Measurements from ENCODE around the gene DNAH17. TPM values are rescaled to one million over a fixed set of nuclear protein-coding genes. Genes with fewer than 3 reads are reported as not detected.

Gene DNAH17
- total RNA-seq, 1 experiment from 2014 or later = 0.23 TPM

DNA sequence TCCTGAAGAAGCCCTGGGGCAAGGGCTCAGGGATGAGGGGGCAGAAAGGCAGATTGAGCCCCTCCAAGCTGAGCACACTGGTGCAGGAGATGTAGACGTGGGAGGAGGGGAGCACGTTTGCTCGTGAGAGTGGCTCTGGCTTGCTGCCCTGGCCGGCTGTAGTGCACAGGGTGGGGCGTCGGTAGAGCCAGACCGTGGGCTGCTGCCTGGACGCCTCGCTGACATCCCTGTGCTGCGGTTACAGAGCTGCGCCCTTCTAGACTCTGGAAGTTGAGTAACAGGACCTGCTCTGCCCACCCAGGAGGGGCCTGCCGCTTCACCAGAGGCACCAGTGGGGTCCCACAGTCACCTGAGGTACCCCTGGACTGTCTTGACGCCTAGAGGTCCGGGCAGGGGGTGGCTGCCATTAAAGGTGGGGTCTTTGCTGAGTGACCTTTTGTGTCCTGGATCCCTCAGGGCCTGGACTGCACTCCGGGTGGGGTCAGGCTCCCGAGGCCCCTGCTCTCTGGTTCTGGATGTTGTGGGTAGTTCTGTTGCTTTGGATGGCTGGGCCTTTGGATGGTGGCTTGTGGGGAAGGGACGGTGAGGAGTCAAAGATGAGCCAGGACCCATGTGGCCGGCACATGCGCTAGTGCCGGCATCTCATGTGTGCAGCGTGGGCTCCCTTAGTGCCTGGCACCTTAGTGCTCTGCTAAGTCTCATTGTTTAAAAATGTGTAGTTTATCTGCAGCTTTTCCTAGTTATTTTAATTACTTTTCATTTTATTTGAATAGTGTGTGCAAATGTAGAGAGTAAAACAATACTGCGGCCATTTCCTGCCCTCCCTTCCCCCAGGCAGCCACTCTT lies 157.0 kb downstream of the DNAH17 start:
- H3K4me1 ChIP-seq = peaks cover 37% of the 10 kb centered on the region
- no peak for DNase-seq
- H3K9me3 Mint-ChIP-seq (ENCODE audit: unreplicated experiment) = no peaks in the 10 kb centered on the region
- no TSS peak for BruUV-seq (replicated peaks)
- ChIA-PET CTCF (interaction anchor here (0.6 to 2.6 kb wide), 7 partner anchors 29 to 233 kb away, joined by 3 to 57 read pairs (median 12); partner anchors contain the start of genes AFMID, SOCS3 and TK1), POLR2A (interaction anchor here (1.9 to 2.0 kb wide), 2 partner anchors 59 to 106 kb away, joined by 6 to 13 read pairs; no protein-coding TSS in a partner anchor)
- no peaks in the 10 kb centered on the region for H3K9me3 ChIP-seq
- H3K36me3 Mint-ChIP-seq (ENCODE audit: insufficient read depth, unreplicated experiment) = peaks cover 94% of the 10 kb centered on the region
- H3K27me3 Mint-ChIP-seq (ENCODE audit: insufficient read depth, unreplicated experiment) = no peaks in the 10 kb centered on the region
- peaks cover 31% of the 10 kb centered on the region for H3K4me1 Mint-ChIP-seq (ENCODE audit: low read depth, unreplicated experiment)
- peak overlapping the region; percentile 72 for H3K4me3 Mint-ChIP-seq (ENCODE audit: unreplicated experiment)
- no peak overlapping the region for H3K4me3 ChIP-seq (ENCODE audit: low read depth, low read length)
- peak overlapping the region; percentile 95 for H3K27ac Mint-ChIP-seq (ENCODE audit: unreplicated experiment)
- peaks cover 8% of the 10 kb centered on the region for H3K36me3 ChIP-seq (ENCODE audit: control insufficient read depth, insufficient read depth, low read length)
- TF ChIP-seq, protein P1, sequence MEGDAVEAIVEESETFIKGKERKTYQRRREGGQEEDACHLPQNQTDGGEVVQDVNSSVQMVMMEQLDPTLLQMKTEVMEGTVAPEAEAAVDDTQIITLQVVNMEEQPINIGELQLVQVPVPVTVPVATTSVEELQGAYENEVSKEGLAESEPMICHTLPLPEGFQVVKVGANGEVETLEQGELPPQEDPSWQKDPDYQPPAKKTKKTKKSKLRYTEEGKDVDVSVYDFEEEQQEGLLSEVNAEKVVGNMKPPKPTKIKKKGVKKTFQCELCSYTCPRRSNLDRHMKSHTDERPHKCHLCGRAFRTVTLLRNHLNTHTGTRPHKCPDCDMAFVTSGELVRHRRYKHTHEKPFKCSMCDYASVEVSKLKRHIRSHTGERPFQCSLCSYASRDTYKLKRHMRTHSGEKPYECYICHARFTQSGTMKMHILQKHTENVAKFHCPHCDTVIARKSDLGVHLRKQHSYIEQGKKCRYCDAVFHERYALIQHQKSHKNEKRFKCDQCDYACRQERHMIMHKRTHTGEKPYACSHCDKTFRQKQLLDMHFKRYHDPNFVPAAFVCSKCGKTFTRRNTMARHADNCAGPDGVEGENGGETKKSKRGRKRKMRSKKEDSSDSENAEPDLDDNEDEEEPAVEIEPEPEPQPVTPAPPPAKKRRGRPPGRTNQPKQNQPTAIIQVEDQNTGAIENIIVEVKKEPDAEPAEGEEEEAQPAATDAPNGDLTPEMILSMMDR (IDR thresholded peaks at IDR 0.05; ENCODE audit: insufficient read depth in 1 of 2, low read depth in 1 of 2, low read length in 1 of 2, severe bottlenecking in 1 of 2, unreplicated experiment in 1 of 2) = no peak
- H3K27me3 ChIP-seq (replicated peaks; ENCODE audit: control insufficient read depth, insufficient read depth, low read length) = no peaks in the 10 kb centered on the region
- intact Hi-C loops (cut with micrococcal nuclease; ENCODE audit: unreplicated experiment) = loop anchor here (5.0 kb wide), 1 partner anchor 233 kb away; the partner anchor contains the start of genes AFMID and TK1

DNA sequence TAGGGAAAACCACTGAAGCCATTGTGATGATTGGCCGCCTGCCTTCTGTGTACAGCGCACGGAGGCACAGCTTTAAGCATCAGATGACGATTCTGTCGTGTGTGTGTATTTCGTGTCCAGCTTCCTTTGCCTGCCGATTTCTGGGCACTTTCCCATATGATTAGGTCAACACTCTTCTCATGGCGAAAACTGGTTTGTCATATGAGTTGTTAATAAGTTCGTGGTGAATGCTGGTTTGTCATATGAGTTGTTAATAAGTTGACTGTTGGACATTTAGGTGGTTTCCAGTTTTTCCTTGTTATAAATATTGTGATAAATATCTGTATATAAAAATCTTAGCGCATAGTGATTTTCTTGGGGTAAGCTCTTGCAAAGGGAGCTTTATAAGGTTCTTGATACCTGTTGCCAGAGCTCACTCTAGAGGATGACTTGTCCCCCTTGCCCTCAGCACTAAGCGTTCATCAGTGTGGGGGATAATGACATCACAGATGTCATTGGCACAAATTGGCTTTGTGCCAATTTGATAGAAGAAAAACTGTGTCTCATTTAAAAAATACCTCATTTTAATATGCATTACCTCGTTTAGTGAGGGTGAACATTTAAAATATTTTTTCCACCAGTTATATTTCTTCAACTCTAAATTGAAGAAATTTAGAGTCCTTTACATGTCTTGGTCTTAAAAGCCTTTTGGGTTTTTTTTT lies 158.7 kb downstream of the DNAH17 start:
- no peaks in the 10 kb centered on the region for H3K9me3 Mint-ChIP-seq (ENCODE audit: unreplicated experiment)
- H3K4me1 ChIP-seq = peaks cover 37% of the 10 kb centered on the region
- CTCF ChIA-PET = interaction anchor here (0.6 to 0.7 kb wide), 2 partner anchors 25 to 167 kb away, joined by 3 read pairs; no protein-coding TSS in a partner anchor
- BruUV-seq (replicated peaks) = no TSS peak
- no peak overlapping the region for H3K4me3 ChIP-seq (ENCODE audit: low read depth, low read length)
- intact Hi-C loops (cut with micrococcal nuclease; ENCODE audit: unreplicated experiment) = no loop called here
- POLR2A ChIA-PET = no interaction called here
- no peak overlapping the region for H3K27ac Mint-ChIP-seq (ENCODE audit: unreplicated experiment)
- peaks cover 31% of the 10 kb centered on the region for H3K4me1 Mint-ChIP-seq (ENCODE audit: low read depth, unreplicated experiment)
- peaks cover 7% of the 10 kb centered on the region for H3K36me3 ChIP-seq (ENCODE audit: control insufficient read depth, insufficient read depth, low read length)
- peaks cover 86% of the 10 kb centered on the region for H3K36me3 Mint-ChIP-seq (ENCODE audit: insufficient read depth, unreplicated experiment)
- no peaks in the 10 kb centered on the region for H3K27me3 Mint-ChIP-seq (ENCODE audit: insufficient read depth, unreplicated experiment)
- H3K4me3 Mint-ChIP-seq (ENCODE audit: unreplicated experiment) = no peak overlapping the region
- H3K9me3 ChIP-seq = no peaks in the 10 kb centered on the region
- H3K27me3 ChIP-seq (replicated peaks; ENCODE audit: control insufficient read depth, insufficient read depth, low read length) = no peaks in the 10 kb centered on the region
- no peak for DNase-seq
- TF ChIP-seq, protein P1 (IDR thresholded peaks at IDR 0.05; ENCODE audit: insufficient read depth in 1 of 2, low read depth in 1 of 2, low read length in 1 of 2, severe bottlenecking in 1 of 2, unreplicated experiment in 1 of 2) = no peak

DNA sequence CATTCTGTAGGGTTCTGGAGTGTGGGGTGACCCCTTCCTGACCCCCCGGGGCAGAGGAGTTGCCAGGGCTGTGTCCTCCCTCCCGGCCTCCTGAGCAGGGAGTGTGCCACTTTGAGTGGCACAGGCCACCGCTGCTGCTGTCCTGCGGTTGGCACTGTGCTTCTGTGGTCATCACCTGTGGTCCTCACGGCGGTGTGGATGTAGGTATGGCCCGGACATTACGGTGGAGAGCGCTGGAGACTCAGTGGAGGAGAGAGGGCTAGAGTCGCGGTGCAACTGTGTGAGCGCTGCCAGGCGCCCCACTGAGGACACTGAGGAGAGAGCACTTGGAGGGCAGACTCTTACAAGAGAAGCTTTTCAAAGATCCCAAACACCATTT lies 159.7 kb downstream of the DNAH17 start:
- H3K4me1 ChIP-seq = peaks cover 41% of the 10 kb centered on the region
- intact Hi-C loops (cut with micrococcal nuclease; ENCODE audit: unreplicated experiment) = no loop called here
- H3K9me3 ChIP-seq = no peaks in the 10 kb centered on the region
- Mint-ChIP-seq H3K4me3 (ENCODE audit: unreplicated experiment) (no peak overlapping the region), H3K9me3 (ENCODE audit: unreplicated experiment) (no peaks in the 10 kb centered on the region), H3K27ac (ENCODE audit: unreplicated experiment) (peak overlapping the region; percentile 70), H3K27me3 (ENCODE audit: insufficient read depth, unreplicated experiment) (no peaks in the 10 kb centered on the region), H3K4me1 (ENCODE audit: low read depth, unreplicated experiment) (peaks cover 24% of the 10 kb centered on the region), H3K36me3 (ENCODE audit: insufficient read depth, unreplicated experiment) (peaks cover 87% of the 10 kb centered on the region)
- BruUV-seq (replicated peaks) = no TSS peak
- TF ChIP-seq, protein P1 (IDR thresholded peaks at IDR 0.05; ENCODE audit: insufficient read depth in 1 of 2, low read depth in 1 of 2, low read length in 1 of 2, severe bottlenecking in 1 of 2, unreplicated experiment in 1 of 2) = no peak
- H3K27me3 ChIP-seq (replicated peaks; ENCODE audit: control insufficient read depth, insufficient read depth, low read length) = no peaks in the 10 kb centered on the region
- ChIA-PET POLR2A (no interaction called here), CTCF (no interaction called here)
- peaks cover 8% of the 10 kb centered on the region for H3K36me3 ChIP-seq (ENCODE audit: control insufficient read depth, insufficient read depth, low read length)
- DNase-seq = no peak
- no peak overlapping the region for H3K4me3 ChIP-seq (ENCODE audit: low read depth, low read length)
